Activated CD4-positive, alpha-beta T cell treated with anti-CD3 and anti-CD28 coated beads for 24 hours (primary cell): ENCODE measurements around the gene INPP5A.
"Not testable (repeated sequence)": the region's sequence is repeated elsewhere in the genome, so short reads cannot be mapped to it uniquely, and the experiment has no call there.

Source experiments
- DNase-seq, 2 donors: peaks; one replicate each; pipeline ENCODE4 v3.0.0-alpha.2; 2020; ENCODE audit warnings: low read depth in 2 of 2

INPP5A gene

GRCh38 chr10:132562177-132562915 lies 24.8 kb downstream of the INPP5A start:
- no peak for DNase-seq

- DNase-seq = no peak
Observed at GRCh38 chr10:132562916-132563456, 25.4 kb downstream of the INPP5A start.

GRCh38 chr10:132563485-132564248 lies 26.1 kb downstream of the INPP5A start:
- DNase-seq = no peak

- no peak for DNase-seq
Observed at GRCh38 chr10:132564249-132564605, 26.6 kb downstream of the INPP5A start.

- no peak for DNase-seq
Observed at GRCh38 chr10:132564690-132565089, 27.1 kb downstream of the INPP5A start.

- no peak for DNase-seq
Observed at GRCh38 chr10:132565516-132566209, 28.1 kb downstream of the INPP5A start.

- DNase-seq = no peak
Observed at GRCh38 chr10:132566892-132567291, 29.3 kb downstream of the INPP5A start.

GRCh38 chr10:132570265-132570664 lies 32.7 kb downstream of the INPP5A start:
- no peak for DNase-seq

GRCh38 chr10:132570771-132571649 lies 33.4 kb downstream of the INPP5A start:
- no peak for DNase-seq

GRCh38 chr10:132571650-132572544 lies 34.3 kb downstream of the INPP5A start:
- DNase-seq = peak; percentile 40 to 47

- no peak for DNase-seq
Observed at GRCh38 chr10:132572545-132572937, 35.0 kb downstream of the INPP5A start.

- not testable (repeated sequence) for DNase-seq
Observed at GRCh38 chr10:132572946-132573345, 35.4 kb downstream of the INPP5A start.

GRCh38 chr10:132574288-132574687 lies 36.7 kb downstream of the INPP5A start:
- no peak for DNase-seq

GRCh38 chr10:132574783-132575319 lies 37.3 kb downstream of the INPP5A start:
- no peak for DNase-seq

- no peak for DNase-seq
Observed at GRCh38 chr10:132575320-132576201, 38.0 kb downstream of the INPP5A start.

- DNase-seq = no peak
Observed at GRCh38 chr10:132576671-132577349, 39.2 kb downstream of the INPP5A start.

- DNase-seq = no peak
Observed at GRCh38 chr10:132577350-132578003, 39.9 kb downstream of the INPP5A start.
